HL-60 (cell line): ENCODE data around the gene PRDM8.

Experiments used
- DNase-seq, 2 experiments: peaks; one replicate each; pipeline ENCODE4 v3.0.0-alpha.2; 2010 to 2020; ENCODE audit warnings: low read depth in 1 of 2, low spot score in 1 of 2
- H3K27ac ChIP-seq: fragments of 250-450 bp; sonication (Bioruptor Pico); replicated peaks from 2 replicates; pipeline ENCODE4 v1.5.1; 2020; ENCODE audit warnings: mild to moderate bottlenecking, moderate library complexity
- H3K27me3 ChIP-seq: fragments of 250-450 bp; sonication (Bioruptor Pico); 2 replicates; pipeline ENCODE4 v1.5.1; 2021; ENCODE audit warnings: mild to moderate bottlenecking, moderate library complexity; ENCODE audit not compliant: insufficient read depth, poor library complexity, severe bottlenecking
- H3K4me3 ChIP-seq: replicated peaks from 2 replicates; pipeline ENCODE4 v1.5.1; 2011; ENCODE audit warnings: mild to moderate bottlenecking, control low read depth, low read length; ENCODE audit not compliant: insufficient read depth
- GABPA ChIP-seq: IDR thresholded peaks from 2 replicates; pipeline ENCODE4 v1.6.1; 2012; ENCODE audit warnings: low read depth
- POLR2AphosphoS5 ChIP-seq: IDR thresholded peaks from 2 replicates; pipeline ENCODE4 v1.6.1; 2012; ENCODE audit warnings: low read depth
- SPI1 ChIP-seq: IDR thresholded peaks from 2 replicates; pipeline ENCODE4 v1.6.1; 2012; ENCODE audit warnings: low read depth, mild to moderate bottlenecking, borderline replicate concordance
- TF ChIP-seq, protein P1 (sequence below): IDR thresholded peaks from 2 replicates; pipeline ENCODE4 v1.6.1; 2012; ENCODE audit warnings: low read depth; ENCODE audit not compliant: insufficient replicate concordance
- TF ChIP-seq, protein P2 (sequence below): IDR thresholded peaks from one replicate; pipeline ENCODE4 v1.5.1; 2011; ENCODE audit warnings: low read length, control low read depth, inconsistent platforms; ENCODE audit not compliant: insufficient read depth

PRDM8 gene

DNA sequence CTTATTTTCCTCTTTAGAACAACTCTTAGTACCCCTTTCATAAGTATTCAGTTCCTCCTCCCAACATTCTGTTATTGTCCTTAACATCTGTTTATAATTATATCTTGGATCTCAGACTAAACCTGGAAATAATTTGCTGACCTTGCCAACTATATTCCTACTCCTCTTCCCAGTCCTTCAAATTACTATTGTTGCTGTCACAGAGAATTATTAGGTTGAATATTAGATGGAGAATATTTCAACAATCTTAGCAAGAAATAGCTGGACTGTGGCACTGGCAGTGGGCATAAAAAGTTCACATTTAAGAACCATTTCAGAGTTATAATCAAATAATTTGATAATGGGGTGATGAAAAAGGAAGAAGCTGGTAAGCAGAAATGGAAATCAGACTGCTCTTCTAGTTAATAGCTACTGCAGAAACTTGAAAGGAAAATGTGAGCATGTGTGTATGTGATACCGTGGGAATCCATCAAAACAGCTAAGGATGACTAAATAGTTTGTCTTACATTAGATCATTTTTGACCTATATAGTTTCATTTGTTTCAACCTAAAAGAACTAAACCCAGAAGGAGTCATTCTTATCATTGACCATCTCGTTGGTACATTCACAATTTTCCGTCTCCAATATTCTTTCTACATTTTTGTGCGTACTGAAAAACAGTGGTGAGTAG is 43.3 kb upstream of the PRDM8 start:
- no peaks in the 10 kb centered on the region for H3K27me3 ChIP-seq
- DNase-seq: no peak
- no peak overlapping the region for H3K4me3 ChIP-seq
- TF ChIP-seq, protein P1, sequence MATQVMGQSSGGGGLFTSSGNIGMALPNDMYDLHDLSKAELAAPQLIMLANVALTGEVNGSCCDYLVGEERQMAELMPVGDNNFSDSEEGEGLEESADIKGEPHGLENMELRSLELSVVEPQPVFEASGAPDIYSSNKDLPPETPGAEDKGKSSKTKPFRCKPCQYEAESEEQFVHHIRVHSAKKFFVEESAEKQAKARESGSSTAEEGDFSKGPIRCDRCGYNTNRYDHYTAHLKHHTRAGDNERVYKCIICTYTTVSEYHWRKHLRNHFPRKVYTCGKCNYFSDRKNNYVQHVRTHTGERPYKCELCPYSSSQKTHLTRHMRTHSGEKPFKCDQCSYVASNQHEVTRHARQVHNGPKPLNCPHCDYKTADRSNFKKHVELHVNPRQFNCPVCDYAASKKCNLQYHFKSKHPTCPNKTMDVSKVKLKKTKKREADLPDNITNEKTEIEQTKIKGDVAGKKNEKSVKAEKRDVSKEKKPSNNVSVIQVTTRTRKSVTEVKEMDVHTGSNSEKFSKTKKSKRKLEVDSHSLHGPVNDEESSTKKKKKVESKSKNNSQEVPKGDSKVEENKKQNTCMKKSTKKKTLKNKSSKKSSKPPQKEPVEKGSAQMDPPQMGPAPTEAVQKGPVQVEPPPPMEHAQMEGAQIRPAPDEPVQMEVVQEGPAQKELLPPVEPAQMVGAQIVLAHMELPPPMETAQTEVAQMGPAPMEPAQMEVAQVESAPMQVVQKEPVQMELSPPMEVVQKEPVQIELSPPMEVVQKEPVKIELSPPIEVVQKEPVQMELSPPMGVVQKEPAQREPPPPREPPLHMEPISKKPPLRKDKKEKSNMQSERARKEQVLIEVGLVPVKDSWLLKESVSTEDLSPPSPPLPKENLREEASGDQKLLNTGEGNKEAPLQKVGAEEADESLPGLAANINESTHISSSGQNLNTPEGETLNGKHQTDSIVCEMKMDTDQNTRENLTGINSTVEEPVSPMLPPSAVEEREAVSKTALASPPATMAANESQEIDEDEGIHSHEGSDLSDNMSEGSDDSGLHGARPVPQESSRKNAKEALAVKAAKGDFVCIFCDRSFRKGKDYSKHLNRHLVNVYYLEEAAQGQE: no peak
- TF ChIP-seq POLR2AphosphoS5 (no peak), GABPA (no peak), SPI1 (no peak)
- TF ChIP-seq, protein P2, sequence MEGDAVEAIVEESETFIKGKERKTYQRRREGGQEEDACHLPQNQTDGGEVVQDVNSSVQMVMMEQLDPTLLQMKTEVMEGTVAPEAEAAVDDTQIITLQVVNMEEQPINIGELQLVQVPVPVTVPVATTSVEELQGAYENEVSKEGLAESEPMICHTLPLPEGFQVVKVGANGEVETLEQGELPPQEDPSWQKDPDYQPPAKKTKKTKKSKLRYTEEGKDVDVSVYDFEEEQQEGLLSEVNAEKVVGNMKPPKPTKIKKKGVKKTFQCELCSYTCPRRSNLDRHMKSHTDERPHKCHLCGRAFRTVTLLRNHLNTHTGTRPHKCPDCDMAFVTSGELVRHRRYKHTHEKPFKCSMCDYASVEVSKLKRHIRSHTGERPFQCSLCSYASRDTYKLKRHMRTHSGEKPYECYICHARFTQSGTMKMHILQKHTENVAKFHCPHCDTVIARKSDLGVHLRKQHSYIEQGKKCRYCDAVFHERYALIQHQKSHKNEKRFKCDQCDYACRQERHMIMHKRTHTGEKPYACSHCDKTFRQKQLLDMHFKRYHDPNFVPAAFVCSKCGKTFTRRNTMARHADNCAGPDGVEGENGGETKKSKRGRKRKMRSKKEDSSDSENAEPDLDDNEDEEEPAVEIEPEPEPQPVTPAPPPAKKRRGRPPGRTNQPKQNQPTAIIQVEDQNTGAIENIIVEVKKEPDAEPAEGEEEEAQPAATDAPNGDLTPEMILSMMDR: no peak
- H3K27ac ChIP-seq: no peak overlapping the region

DNA sequence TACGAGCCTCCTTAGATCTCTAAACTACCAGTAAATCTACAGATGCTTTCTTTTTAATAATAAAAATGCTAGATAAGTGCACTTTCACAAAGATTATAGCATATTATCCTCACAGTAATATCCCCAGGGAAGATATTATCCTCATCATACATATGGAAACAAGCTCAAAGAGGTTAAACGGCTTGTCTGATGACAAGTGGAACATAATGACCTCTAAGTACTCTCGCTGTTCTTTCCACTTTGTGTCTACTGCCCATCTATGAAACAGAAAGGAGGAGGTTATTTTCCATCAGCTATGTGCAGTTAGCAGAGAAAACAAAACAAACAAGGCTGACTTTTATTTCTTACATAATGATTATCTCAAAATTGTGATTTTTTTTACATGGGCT is 42.8 kb upstream of the PRDM8 start:
- TF ChIP-seq, protein P2: no peak
- TF ChIP-seq, protein P1: no peak
- TF ChIP-seq POLR2AphosphoS5 (no peak), GABPA (no peak), SPI1 (no peak)
- Histone ChIP-seq H3K27me3 (no peaks in the 10 kb centered on the region), H3K4me3 (no peak overlapping the region), H3K27ac (no peak overlapping the region)
- DNase-seq: no peak

DNA sequence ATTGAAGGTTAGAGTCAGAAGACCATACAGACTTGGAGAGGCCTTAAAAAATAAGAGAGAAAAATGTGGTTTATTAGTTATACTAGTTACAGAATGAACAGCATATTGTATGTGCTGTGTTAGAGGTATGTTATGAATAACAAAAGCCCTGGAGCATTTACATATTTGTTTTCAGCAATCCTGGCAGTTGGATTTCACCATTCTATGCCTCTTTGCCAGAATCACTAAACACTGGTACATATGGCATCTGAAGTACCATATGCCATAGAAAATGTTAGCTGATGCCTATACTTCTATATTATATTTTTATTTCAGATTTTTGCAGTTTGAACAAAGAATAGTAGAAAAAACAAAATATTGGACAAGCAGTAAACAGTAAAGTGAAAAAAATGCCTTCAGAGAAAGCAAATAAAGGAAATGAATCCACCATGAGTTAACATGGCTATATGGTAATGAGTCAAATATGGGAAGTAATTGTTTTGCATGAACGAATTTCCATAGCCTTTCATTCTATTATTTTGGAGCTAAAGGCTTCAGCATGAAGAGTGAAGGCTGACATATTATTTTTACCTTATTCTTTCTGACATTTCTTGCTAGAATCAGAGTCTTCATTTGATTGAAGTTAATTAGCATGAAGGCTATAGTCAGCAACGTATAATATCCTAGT is 41.9 kb upstream of the PRDM8 start:
- Histone ChIP-seq H3K27ac (no peak overlapping the region), H3K27me3 (no peaks in the 10 kb centered on the region), H3K4me3 (no peak overlapping the region)
- TF ChIP-seq, protein P1: no peak
- TF ChIP-seq SPI1 (no peak), GABPA (no peak), POLR2AphosphoS5 (no peak)
- TF ChIP-seq, protein P2: no peak
- no peak for DNase-seq
